Stimulated activated naive CD4-positive, alpha-beta T cell treated with Interleukin-2 at 50 U/mL for 16 hours (primary cell): Measurements from ENCODE around the gene PDE3A.

ENCODE experiments used
- DNase-seq: peaks from one replicate; lab custom pipeline; 2025; lab: John Stamatoyannopoulos, UW

The PDE3A gene

GRCh38 chr12:20495997-20496396 is 127.7 kb downstream of the PDE3A start:
- no peak for DNase-seq

GRCh38 chr12:20497707-20498106 is 129.4 kb downstream of the PDE3A start:
- DNase-seq = no peak

- DNase-seq = no peak
Observed at GRCh38 chr12:20501958-20502357, 133.6 kb downstream of the PDE3A start.

GRCh38 chr12:20503858-20504257 is 135.5 kb downstream of the PDE3A start:
- no peak for DNase-seq

- DNase-seq = no peak
Observed at GRCh38 chr12:20505056-20505455, 136.7 kb downstream of the PDE3A start.

- DNase-seq = no peak
Observed at GRCh38 chr12:20507056-20507455, 138.7 kb downstream of the PDE3A start.

GRCh38 chr12:20507711-20508110 is 139.4 kb downstream of the PDE3A start:
- DNase-seq = no peak

- no peak for DNase-seq
Observed at GRCh38 chr12:20508359-20508758, 140.0 kb downstream of the PDE3A start.

- DNase-seq = no peak
Observed at GRCh38 chr12:20508962-20509361, 140.6 kb downstream of the PDE3A start.

GRCh38 chr12:20510811-20511210 is 142.5 kb downstream of the PDE3A start:
- DNase-seq = no peak

- DNase-seq = no peak
Observed at GRCh38 chr12:20513189-20513588, 144.9 kb downstream of the PDE3A start.

- DNase-seq = no peak
Observed at GRCh38 chr12:20514598-20514997, 146.3 kb downstream of the PDE3A start.

GRCh38 chr12:20520532-20520931 is 152.2 kb downstream of the PDE3A start:
- DNase-seq = no peak

GRCh38 chr12:20523658-20524057 is 155.3 kb downstream of the PDE3A start:
- no peak for DNase-seq

GRCh38 chr12:20524113-20524512 is 155.8 kb downstream of the PDE3A start:
- DNase-seq = no peak

GRCh38 chr12:20525064-20525610 is 156.8 kb downstream of the PDE3A start:
- DNase-seq = no peak

- no peak for DNase-seq
Observed at GRCh38 chr12:20527417-20528163, 159.3 kb downstream of the PDE3A start.

- no peak for DNase-seq
Observed at GRCh38 chr12:20528208-20528607, 159.9 kb downstream of the PDE3A start.

- no peak for DNase-seq
Observed at GRCh38 chr12:20546267-20546666, 177.9 kb downstream of the PDE3A start.

GRCh38 chr12:20547816-20548575 is 179.7 kb downstream of the PDE3A start:
- DNase-seq = no peak

GRCh38 chr12:20548611-20549010 is 180.3 kb downstream of the PDE3A start:
- no peak for DNase-seq

GRCh38 chr12:20549108-20549719 is 180.9 kb downstream of the PDE3A start:
- DNase-seq = no peak
